Osteocyte (in vitro differentiated cells): ENCODE results near the gene ESRP2. TPM values are rescaled to one million over a fixed set of nuclear protein-coding genes. Genes with fewer than 3 reads are reported as not detected.
A peak's percentile ranks its signal among the peaks of the same experiment; 100 is the strongest.

Experiments used
- DNase-seq: peaks from one replicate; pipeline ENCODE4 v3.0.0; 2021; ENCODE audit warnings: mixed read lengths; ENCODE audit not compliant: unreplicated experiment; ENCODE audit errors: extremely low spot score
- H3K27ac Mint-ChIP-seq: one replicate; pipeline ENCODE4 v1.8.0; 2021; ENCODE audit warnings: mild to moderate bottlenecking, mixed read lengths; ENCODE audit not compliant: unreplicated experiment
- H3K27me3 Mint-ChIP-seq: one replicate; pipeline ENCODE4 v1.8.0; 2021; ENCODE audit warnings: mixed read lengths; ENCODE audit not compliant: unreplicated experiment
- H3K36me3 Mint-ChIP-seq: one replicate; pipeline ENCODE4 v1.8.0; 2021; ENCODE audit warnings: mixed read lengths; ENCODE audit not compliant: unreplicated experiment
- H3K4me1 Mint-ChIP-seq: one replicate; pipeline ENCODE4 v1.8.0; 2021; ENCODE audit warnings: mixed read lengths; ENCODE audit not compliant: unreplicated experiment
- H3K4me3 Mint-ChIP-seq: one replicate; pipeline ENCODE4 v1.8.0; 2021; ENCODE audit warnings: mild to moderate bottlenecking, moderate library complexity, mixed read lengths; ENCODE audit not compliant: unreplicated experiment
- H3K9me3 Mint-ChIP-seq: one replicate; pipeline ENCODE4 v1.8.0; 2021; ENCODE audit warnings: mixed read lengths; ENCODE audit not compliant: unreplicated experiment
- CTCF ChIP-seq: fragments of 200-600 bp; sonication (generic); IDR thresholded peaks from 2 replicates; pipeline ENCODE4 v1.5.0; 2021; ENCODE audit warnings: antibody characterized with exemption, mild to moderate bottlenecking, moderate library complexity
- total RNA-seq: library from RNA; stranded (reverse); gene quantifications from 2 replicates; pipeline ENCODE4 v1.2.1, GENCODE V29; 2021

Gene ESRP2
- total RNA-seq, 1 donor from 2014 or later = 0.24 TPM

DNA sequence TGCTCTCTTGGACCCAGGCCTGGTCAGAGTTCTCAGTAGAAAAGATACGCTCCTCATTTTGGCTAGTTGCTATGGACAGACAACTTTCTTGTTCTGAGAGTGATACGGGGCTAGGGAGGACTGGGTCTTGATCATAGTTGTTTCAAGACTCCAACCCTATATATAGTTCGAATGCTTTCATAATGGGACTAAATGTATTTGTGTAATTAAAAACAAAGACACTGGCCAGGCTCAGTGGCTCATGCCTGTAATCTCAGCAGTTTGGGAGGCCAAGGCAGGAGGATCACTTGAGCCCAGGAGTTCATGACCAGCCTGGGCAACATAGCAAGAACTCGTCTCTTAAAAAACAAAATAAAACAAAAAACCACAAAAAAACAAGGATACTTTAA lies 46.1 kb upstream of the ESRP2 start:
- H3K27ac Mint-ChIP-seq = no peak overlapping the region
- no peaks in the 10 kb centered on the region for H3K27me3 Mint-ChIP-seq
- TF ChIP-seq CTCF = no peak
- no peaks in the 10 kb centered on the region for H3K9me3 Mint-ChIP-seq
- DNase-seq = no peak
- H3K4me1 Mint-ChIP-seq = peaks cover 4% of the 10 kb centered on the region
- peaks cover 38% of the 10 kb centered on the region for H3K36me3 Mint-ChIP-seq
- no peak overlapping the region for H3K4me3 Mint-ChIP-seq

- no peak overlapping the region for H3K4me3 Mint-ChIP-seq
- peaks cover 36% of the 10 kb centered on the region for H3K36me3 Mint-ChIP-seq
- DNase-seq = no peak
- peaks cover 3% of the 10 kb centered on the region for H3K4me1 Mint-ChIP-seq
- no peaks in the 10 kb centered on the region for H3K27me3 Mint-ChIP-seq
- no peaks in the 10 kb centered on the region for H3K9me3 Mint-ChIP-seq
- no peak overlapping the region for H3K27ac Mint-ChIP-seq
- no peak for TF ChIP-seq CTCF
Observed at GRCh38 chr16:68281368-68282063, 45.6 kb upstream of the ESRP2 start.

GRCh38 chr16:68279726-68280558 lies 44.0 kb upstream of the ESRP2 start:
- no peak for TF ChIP-seq CTCF
- H3K27ac Mint-ChIP-seq = no peak overlapping the region
- no peak for DNase-seq
- no peaks in the 10 kb centered on the region for H3K9me3 Mint-ChIP-seq
- H3K4me3 Mint-ChIP-seq = no peak overlapping the region
- no peaks in the 10 kb centered on the region for H3K27me3 Mint-ChIP-seq
- H3K4me1 Mint-ChIP-seq = no peaks in the 10 kb centered on the region
- peaks cover 32% of the 10 kb centered on the region for H3K36me3 Mint-ChIP-seq

- H3K9me3 Mint-ChIP-seq = no peaks in the 10 kb centered on the region
- peaks cover 15% of the 10 kb centered on the region for H3K36me3 Mint-ChIP-seq
- no peak overlapping the region for H3K27ac Mint-ChIP-seq
- DNase-seq = no peak
- H3K4me3 Mint-ChIP-seq = no peak overlapping the region
- TF ChIP-seq CTCF = no peak
- no peaks in the 10 kb centered on the region for H3K27me3 Mint-ChIP-seq
- peaks cover 3% of the 10 kb centered on the region for H3K4me1 Mint-ChIP-seq
Observed at GRCh38 chr16:68276223-68276622, 40.3 kb upstream of the ESRP2 start.

DNA sequence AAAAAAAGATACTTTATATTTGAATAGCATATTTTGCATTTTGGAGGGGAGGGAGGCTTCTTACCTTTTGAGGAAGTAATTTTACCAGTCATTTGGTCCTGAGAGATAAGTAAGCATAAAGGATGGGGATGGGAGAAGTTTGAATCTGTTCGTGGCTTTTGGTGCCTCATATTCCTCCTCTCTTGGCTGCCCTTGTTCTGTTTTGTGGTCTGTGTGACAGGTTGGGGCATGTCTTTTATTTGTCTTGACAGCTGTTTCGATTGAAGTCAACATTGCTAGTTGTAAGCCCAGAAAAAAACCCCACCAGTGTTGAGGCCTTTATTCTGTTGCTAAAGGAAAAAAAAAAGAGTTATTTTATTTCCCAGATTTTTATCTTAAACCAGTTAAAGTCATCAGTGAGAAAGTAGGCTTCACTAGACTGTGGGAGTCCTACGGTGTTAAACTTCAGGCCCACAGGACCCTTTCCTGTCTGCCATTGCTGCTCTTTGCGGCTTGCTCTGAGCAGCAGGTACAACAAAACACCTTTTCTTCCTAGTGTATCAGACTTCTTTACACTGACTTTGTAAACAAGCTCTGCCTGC lies 39.8 kb upstream of the ESRP2 start:
- no peaks in the 10 kb centered on the region for H3K9me3 Mint-ChIP-seq
- H3K27me3 Mint-ChIP-seq = no peaks in the 10 kb centered on the region
- TF ChIP-seq CTCF = no peak
- peaks cover 3% of the 10 kb centered on the region for H3K4me1 Mint-ChIP-seq
- no peak overlapping the region for H3K4me3 Mint-ChIP-seq
- H3K27ac Mint-ChIP-seq = peak overlapping the region; percentile 14
- H3K36me3 Mint-ChIP-seq = peaks cover 15% of the 10 kb centered on the region
- DNase-seq = no peak
